ENCODE results near the gene CNTFR.
A peak's percentile ranks its signal among the peaks of the same experiment; 100 is the strongest.

CNTFR gene

GRCh38 chr9:34623374-34624235 lies 34.1 kb upstream of the CNTFR start:
- DNase-seq (ENCODE audit: low read depth, low spot score), result no peak
- H3K27ac ChIP-seq, result no peak overlapping the region

GRCh38 chr9:34620061-34620994 lies 30.8 kb upstream of the CNTFR start, which contains the start of gene DCTN3:
Gene DCTN3 (minus strand): TSS chr9:34620495. CDS start chr9:34620464, 31 bp downstream.
- no peak within 1 kb of the TSS for H3K27ac ChIP-seq
- peak; percentile 60 for DNase-seq (ENCODE audit: low read depth, low spot score)

GRCh38 chr9:34615132-34615531 lies 25.6 kb upstream of the CNTFR start:
- no peak for DNase-seq (ENCODE audit: low read depth, low spot score)
- H3K27ac ChIP-seq, result no peak overlapping the region

GRCh38 chr9:34612788-34613390 lies 23.4 kb upstream of the CNTFR start:
- DNase-seq (ENCODE audit: low read depth, low spot score), result no peak
- H3K27ac ChIP-seq, result peak overlapping the region; percentile 85

GRCh38 chr9:34611811-34612787 lies 22.6 kb upstream of the CNTFR start, which contains the start of gene RPP25L:
Gene RPP25L (minus strand): TSS chr9:34612097. CDS start chr9:34611296, 801 bp downstream.
- DNase-seq (ENCODE audit: low read depth, low spot score), result no peak

GRCh38 chr9:34611251-34611810 lies 21.8 kb upstream of the CNTFR start:
- H3K27ac ChIP-seq, result peak overlapping the region; percentile 85
- DNase-seq (ENCODE audit: low read depth, low spot score), result no peak

More at GRCh38 chr9:34611811-34612787, 22.6 kb upstream of the CNTFR start, which contains the start of gene RPP25L:
- peak within 1 kb of the TSS; percentile 85 for H3K27ac ChIP-seq

- DNase-seq (ENCODE audit: low read depth, low spot score), result no peak
- no peak overlapping the region for H3K27ac ChIP-seq
These were observed 21.1 kb upstream of the CNTFR start for GRCh38 chr9:34610434-34611206.

- H3K27ac ChIP-seq, result no peak overlapping the region
- DNase-seq (ENCODE audit: low read depth, low spot score), result no peak
These were observed 17.8 kb upstream of the CNTFR start for GRCh38 chr9:34607331-34607730.

GRCh38 chr9:34606905-34607304 lies 17.4 kb upstream of the CNTFR start:
- DNase-seq (ENCODE audit: low read depth, low spot score), result no peak
- H3K27ac ChIP-seq, result no peak overlapping the region

- no peak for DNase-seq (ENCODE audit: low read depth, low spot score)
- no peak overlapping the region for H3K27ac ChIP-seq
These were observed 16.7 kb upstream of the CNTFR start for GRCh38 chr9:34606190-34606589.

- H3K27ac ChIP-seq, result no peak overlapping the region
- no peak for DNase-seq (ENCODE audit: low read depth, low spot score)
These were observed 14.2 kb upstream of the CNTFR start for GRCh38 chr9:34603610-34604231.

- peak overlapping the region; percentile 58 for H3K27ac ChIP-seq
- no peak for DNase-seq (ENCODE audit: low read depth, low spot score)
These were observed 12.5 kb upstream of the CNTFR start for GRCh38 chr9:34601937-34602573.

- H3K27ac ChIP-seq, result peak overlapping the region; percentile 58
- DNase-seq (ENCODE audit: low read depth, low spot score), result peak; percentile 85
These were observed 11.4 kb upstream of the CNTFR start for GRCh38 chr9:34600908-34601307.

GRCh38 chr9:34599546-34599945 lies 10.0 kb upstream of the CNTFR start:
- no peak for DNase-seq (ENCODE audit: low read depth, low spot score)
- no peak overlapping the region for H3K27ac ChIP-seq

GRCh38 chr9:34594177-34594576 lies 4.7 kb upstream of the CNTFR start:
- no peak overlapping the region for H3K27ac ChIP-seq
- no peak for DNase-seq (ENCODE audit: low read depth, low spot score)

GRCh38 chr9:34592895-34593601 lies 3.5 kb upstream of the CNTFR start:
- no peak for DNase-seq (ENCODE audit: low read depth, low spot score)

More at GRCh38 chr9:34592895-34593601, 3.5 kb upstream of the CNTFR start:
- H3K27ac ChIP-seq, result no peak overlapping the region

All from epithelial cell of prostate (primary cell).